Body of pancreas (tissue), 4 donors: ENCODE measurements around the gene NTRK1. TPM values are rescaled to one million over a fixed set of nuclear protein-coding genes. Genes with fewer than 3 reads are reported as not detected.

Experiments used
- ATAC-seq: fragments of 150-250 bp; one replicate; pipeline ENCODE4 v1.9.1; 2016
- DNase-seq, 4 donors: peaks; one replicate each; pipeline ENCODE4 v3.0.0-alpha.2; 2019
- H3K27ac ChIP-seq, 4 donors: fragments of 200-600 bp; sonication (generic); 1 replicate in 3 of 4; 2 replicates in 1 of 4; pipeline versions ENCODE4 v1.5.1 to v1.6.1; 2016 to 2019; ENCODE audit warnings: mild to moderate bottlenecking in 1 of 4, mixed read lengths in 1 of 4, moderate library complexity in 1 of 4
- H3K27me3 ChIP-seq, 2 donors: fragments of 200-600 bp; sonication (generic); one replicate each; pipeline ENCODE4 v1.6.0; 2016; ENCODE audit warnings: mild to moderate bottlenecking in 1 of 2
- H3K36me3 ChIP-seq, 2 donors: fragments of 200-600 bp; sonication (generic); replicated peaks in 1 of 2; 2 replicates each; pipeline ENCODE4 v1.5.1; 2016; ENCODE audit warnings: low read depth in 2 of 2; ENCODE audit not compliant: insufficient read depth in 1 of 2
- H3K4me1 ChIP-seq: fragments of 200-600 bp; sonication (generic); one replicate; pipeline ENCODE4 v1.6.0; 2016
- H3K4me3 ChIP-seq, 2 donors: fragments of 200-600 bp; sonication (generic); 1 replicate in 1 of 2; 2 replicates in 1 of 2; pipeline ENCODE4 v1.5.1; 2016 to 2019
- H3K9me3 ChIP-seq, 3 donors: fragments of 200-600 bp; sonication (generic); 1 replicate in 2 of 3; 2 replicates in 1 of 3; pipeline ENCODE4 v1.5.1; 2016
- CTCF ChIP-seq, 7 experiments: fragments of 450-650 bp in 4 of 7; fragments of 200-600 bp in 3 of 7; sonication (generic) in 3 of 7; IDR thresholded peaks; one replicate each; pipeline ENCODE4 v1.5.1; 2016 to 2019; ENCODE audit warnings: antibody characterized with exemption in 7 of 7
- POLR2A ChIP-seq, 3 donors: fragments of 450-650 bp; IDR thresholded peaks; one replicate each; pipeline ENCODE4 v1.6.1; 2016; ENCODE audit warnings: antibody characterized with exemption in 3 of 3, mild to moderate bottlenecking in 2 of 3
- WGBS, 2 donors: methylation state at CpG; one replicate each; pipeline ENCODE4 v1.1.5; 2017; 5-methylcytosine and 5-hydroxymethylcytosine counted together
- intact Hi-C: fragments of 100-400 bp; cut with DNase I; formaldehyde crosslinking; loops from one replicate; pipeline ENCODE4 v1.15.1; 2023
- total RNA-seq, 2 donors: library from RNA; depleted of rRNA; stranded (reverse); fragments of >200 nt; gene quantifications; one replicate each; pipeline ENCODE4 v1.1.0, GENCODE V29; 2016

NTRK1 gene
- total RNA-seq: under 1 TPM in 1 of 2 donors, not detected in 1; 0.99 TPM

GRCh38 chr1:156860628-156861423 lies at the start of gene NTRK1:
TSS of gene NTRK1 (plus strand) at chr1:156860865. CDS start at chr1:156860935, 70 bp downstream.
- intact Hi-C loops: no loop called here
- H3K27me3 ChIP-seq: peaks cover 0 to 8% of the 10 kb centered on the region in 2 donors

GRCh38 chr1:156811168-156811567 lies 49.5 kb upstream of the NTRK1 start:
- intact Hi-C loops: no loop called here
- Histone ChIP-seq H3K9me3 (no peaks in the 10 kb centered on the region), H3K27ac (no peak overlapping the region), H3K27me3 (no peaks in the 10 kb centered on the region), H3K4me3 (no peak overlapping the region), H3K4me1 (peaks cover 13% of the 10 kb centered on the region), H3K36me3 (no peaks in the 10 kb centered on the region)
- TF ChIP-seq POLR2A (IDR thresholded peaks at IDR 0.05) (no peak), CTCF (IDR thresholded peaks at IDR 0.05) (no peak)
- ATAC-seq (no peak), DNase-seq (no peak)
- 59 to 60% methylated on average over 4 of the region's 4 CpGs for WGBS, 2 donors

More at GRCh38 chr1:156860628-156861423, at the start of gene NTRK1:
- ATAC-seq: peak; percentile 34
- TF ChIP-seq POLR2A (IDR thresholded peaks at IDR 0.05): no peak
- no peak for TF ChIP-seq CTCF (IDR thresholded peaks at IDR 0.05)
- H3K9me3 ChIP-seq: no peaks in the 10 kb centered on the region
- DNase-seq: peak in 2 of 4 donors; percentile 14 to 52
- no peak within 1 kb of the TSS for H3K4me3 ChIP-seq
- 3 to 13% methylated on average over 14 to 69 of the region's 69 CpGs for WGBS, 2 donors
- no peak within 1 kb of the TSS for H3K27ac ChIP-seq
- no peaks in the 10 kb centered on the region for H3K36me3 ChIP-seq
- peaks cover 33% of the 10 kb centered on the region for H3K4me1 ChIP-seq

DNA sequence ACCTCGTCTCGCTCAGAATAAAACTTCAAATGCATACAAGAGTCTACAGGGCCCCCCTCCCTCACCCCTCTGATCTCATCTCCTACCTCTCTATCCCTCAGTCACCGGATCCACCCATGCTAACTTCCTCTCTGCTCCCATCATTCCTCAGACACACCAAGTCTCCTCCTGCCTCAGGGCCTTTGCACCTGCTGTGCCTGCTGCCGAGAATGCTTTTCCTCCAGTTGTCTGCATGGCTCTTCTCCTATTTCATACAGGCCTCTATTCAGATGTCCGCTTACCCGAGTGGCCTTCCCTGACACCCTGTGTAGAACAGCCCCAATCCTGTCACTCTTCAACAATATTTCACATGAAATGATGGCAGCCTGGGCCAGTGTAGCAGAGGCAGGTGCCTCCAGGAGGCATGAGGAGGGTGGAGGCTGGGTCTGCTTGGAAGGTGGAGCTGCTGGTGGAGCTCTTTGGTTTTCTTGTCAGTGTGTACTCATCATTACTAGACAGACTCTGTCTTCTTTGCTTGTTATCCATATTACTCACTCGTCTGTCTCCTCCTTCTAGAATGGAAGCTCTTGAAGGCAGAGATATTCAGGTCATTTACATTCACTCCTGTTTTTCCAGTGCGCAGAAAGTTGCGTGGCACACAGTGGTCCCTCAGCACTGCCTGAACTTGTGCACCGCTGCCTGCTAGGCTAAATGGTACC lies 48.2 kb upstream of the NTRK1 start:
- H3K4me3 ChIP-seq: no peak overlapping the region
- no peak overlapping the region for H3K27ac ChIP-seq
- 94 to 96% methylated on average over 10 of the region's 10 CpGs for WGBS, 2 donors
- H3K36me3 ChIP-seq: no peaks in the 10 kb centered on the region
- no peak for ATAC-seq
- intact Hi-C loops: no loop called here
- no peaks in the 10 kb centered on the region for H3K27me3 ChIP-seq
- H3K4me1 ChIP-seq: peaks cover 13% of the 10 kb centered on the region
- no peak for DNase-seq
- no peaks in the 10 kb centered on the region for H3K9me3 ChIP-seq
- TF ChIP-seq POLR2A (IDR thresholded peaks at IDR 0.05) (no peak), CTCF (IDR thresholded peaks at IDR 0.05) (no peak)

DNA sequence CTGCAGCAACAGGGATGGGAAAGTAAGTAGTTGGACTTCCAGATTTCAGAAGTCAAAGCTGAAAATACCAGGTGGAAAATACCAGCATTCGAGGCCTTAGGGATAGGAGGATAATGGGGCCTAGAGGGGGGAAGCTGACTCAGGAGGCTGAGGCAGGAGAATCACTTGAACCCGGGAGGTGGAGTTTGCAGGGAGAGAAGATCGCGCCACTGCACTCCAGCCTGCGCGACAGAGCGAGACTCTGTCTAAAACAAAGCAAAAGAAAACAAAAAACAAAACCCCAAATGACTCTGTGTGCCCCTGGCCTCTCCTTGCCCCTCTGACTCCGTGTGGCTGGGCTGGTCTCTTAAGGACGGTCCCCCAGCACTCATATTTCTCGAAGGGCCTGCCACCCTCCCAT lies 47.4 kb upstream of the NTRK1 start:
- TF ChIP-seq CTCF (IDR thresholded peaks at IDR 0.05) (no peak), POLR2A (IDR thresholded peaks at IDR 0.05) (no peak)
- no peak overlapping the region for H3K27ac ChIP-seq
- no peak for DNase-seq
- intact Hi-C loops: no loop called here
- peaks cover 13% of the 10 kb centered on the region for H3K4me1 ChIP-seq
- no peak for ATAC-seq
- H3K36me3 ChIP-seq: no peaks in the 10 kb centered on the region
- H3K4me3 ChIP-seq: no peak overlapping the region
- 46 to 55% methylated on average over 10 of the region's 10 CpGs for WGBS, 2 donors
- H3K27me3 ChIP-seq: no peaks in the 10 kb centered on the region
- no peaks in the 10 kb centered on the region for H3K9me3 ChIP-seq
